Astrocyte (in vitro differentiated cells and primary cell): ENCODE data around the gene MEG3.

ENCODE experiments used
- CTCF ChIP-seq: IDR thresholded peaks from 2 replicates; pipeline ENCODE4 v1.5.1; 2011; ENCODE audit warnings: low read depth, mild to moderate bottlenecking, inconsistent platforms, low read length, moderate library complexity; ENCODE audit not compliant: insufficient read depth
- EZH2 ChIP-seq: IDR thresholded peaks from 2 replicates; pipeline ENCODE4 v1.6.1; 2012; ENCODE audit warnings: mild to moderate bottlenecking, low read length, inconsistent platforms; ENCODE audit not compliant: insufficient read depth

- TF ChIP-seq CTCF (peak; percentile 7), EZH2 (no peak)
Measured at GRCh38 chr14:100827101-100828021, 1.4 kb downstream of the MEG3 start.
